ENCODE results near the gene GCAT. TPM values are rescaled to one million over a fixed set of nuclear protein-coding genes. Genes with fewer than 3 reads are reported as not detected.

GCAT gene
- total RNA-seq, 1 donor from 2014 or later = 22.3 TPM

GRCh38 chr22:37809672-37810333 lies 2.1 kb downstream of the GCAT start:
- DNase-seq (ENCODE audit: low spot score) = no peak

- DNase-seq (ENCODE audit: low spot score) = no peak
Measured at GRCh38 chr22:37811867-37812266, 4.1 kb downstream of the GCAT start.

GRCh38 chr22:37812869-37813678 lies 5.3 kb downstream of the GCAT start:
- no peak for DNase-seq (ENCODE audit: low spot score)

- DNase-seq (ENCODE audit: low spot score) = no peak
Measured at GRCh38 chr22:37815593-37815992, 7.9 kb downstream of the GCAT start.

DNA sequence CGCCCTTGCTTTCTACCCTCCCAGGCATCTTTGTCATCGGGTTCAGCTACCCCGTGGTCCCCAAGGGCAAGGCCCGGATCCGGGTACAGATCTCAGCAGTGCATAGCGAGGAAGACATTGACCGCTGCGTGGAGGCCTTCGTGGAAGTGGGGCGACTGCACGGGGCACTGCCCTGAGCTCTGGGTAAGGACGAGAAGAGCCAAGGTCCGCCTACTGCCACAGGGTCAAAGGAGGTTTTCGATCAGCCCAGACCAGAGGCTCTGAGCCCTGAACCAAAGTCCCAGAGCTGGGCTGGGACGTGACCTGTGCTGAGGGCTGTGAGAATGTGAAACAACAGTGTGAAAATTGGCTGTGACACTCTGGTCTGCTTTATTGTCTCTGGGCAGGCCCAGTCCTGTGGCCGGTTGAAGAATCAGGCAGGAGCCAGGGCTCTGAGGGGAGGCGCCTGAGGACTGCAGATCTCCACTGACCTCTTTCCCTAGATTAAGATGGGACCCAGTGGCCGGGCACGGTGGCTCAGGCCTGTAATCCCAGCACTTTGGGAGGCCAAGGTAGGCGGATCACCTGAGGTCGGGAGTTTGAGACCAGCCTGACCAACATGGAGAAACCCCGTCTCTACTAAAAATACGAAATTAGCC lies 8.9 kb downstream of the GCAT start:
- no peak for DNase-seq (ENCODE audit: low spot score)

DNA sequence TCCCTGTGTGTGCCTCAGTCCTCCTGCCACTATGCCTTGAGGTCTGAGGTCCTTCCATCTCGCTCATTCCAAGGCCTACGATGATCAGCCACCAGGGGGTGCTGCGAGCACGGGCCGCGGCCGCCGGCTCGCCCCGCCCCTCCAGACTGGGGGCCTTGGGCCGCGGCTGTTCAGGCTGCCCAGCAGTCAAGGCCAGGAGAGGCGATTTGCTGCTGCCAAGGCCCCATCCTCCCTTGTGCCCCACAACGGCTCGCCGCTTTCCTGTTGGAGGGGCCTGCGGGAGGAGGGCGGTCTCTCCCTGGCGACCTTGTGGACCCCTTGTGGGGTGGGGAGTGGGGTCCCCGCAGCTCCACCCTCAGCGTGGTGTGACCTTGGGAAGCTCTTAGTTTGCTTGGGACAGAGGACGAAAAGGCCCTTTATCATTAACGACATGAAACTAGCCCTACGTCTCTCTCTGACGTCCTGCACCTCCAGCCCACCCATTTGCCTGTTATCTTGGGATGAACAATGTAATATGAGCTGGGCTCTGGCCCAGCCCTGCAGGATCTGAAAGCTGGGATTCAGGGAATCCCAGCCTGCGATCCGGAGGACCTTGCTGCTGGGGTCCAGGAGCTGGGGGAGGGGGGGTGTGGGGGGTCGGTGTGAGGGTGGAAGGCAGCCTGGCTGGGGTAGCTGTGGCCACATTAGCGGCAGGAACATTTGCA lies 10.1 kb downstream of the GCAT start:
- peak; percentile 83 for DNase-seq (ENCODE audit: low spot score)

DNA sequence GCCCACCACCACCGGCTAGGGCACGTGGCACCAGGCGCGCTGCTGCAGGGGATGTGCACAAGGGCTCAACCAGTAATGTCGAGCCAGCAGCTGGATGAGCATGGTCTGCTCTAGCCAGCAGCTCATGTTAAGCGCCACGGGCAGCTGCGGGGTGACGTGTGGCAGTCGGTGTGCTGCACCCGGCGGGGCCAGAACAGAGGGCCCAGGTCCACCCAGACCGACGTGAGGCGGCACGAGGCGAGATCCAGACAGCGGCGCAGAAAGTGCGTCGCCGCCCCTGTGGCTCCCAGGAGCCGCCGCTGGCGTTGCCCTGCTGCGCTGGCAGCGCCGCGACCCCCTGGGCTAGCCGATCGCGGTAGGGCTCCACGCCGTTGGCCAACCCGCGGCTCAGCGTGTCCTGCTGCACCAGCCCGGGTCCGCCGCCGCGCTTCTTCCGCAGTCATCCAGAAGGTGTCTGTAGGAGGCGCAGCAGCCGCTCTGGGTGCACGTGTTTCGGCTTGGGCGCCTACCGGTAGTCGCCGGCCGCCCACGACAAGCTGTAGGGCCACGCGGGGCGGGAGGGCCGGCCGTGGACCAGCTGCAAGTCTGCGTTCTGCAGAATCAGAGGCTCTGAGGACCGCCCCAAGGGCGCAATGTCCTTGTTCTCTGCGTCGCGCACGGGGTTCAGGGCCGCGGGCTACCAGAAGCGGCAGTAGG lies 10.8 kb downstream of the GCAT start:
- peak; percentile 54 for DNase-seq (ENCODE audit: low spot score)

DNA sequence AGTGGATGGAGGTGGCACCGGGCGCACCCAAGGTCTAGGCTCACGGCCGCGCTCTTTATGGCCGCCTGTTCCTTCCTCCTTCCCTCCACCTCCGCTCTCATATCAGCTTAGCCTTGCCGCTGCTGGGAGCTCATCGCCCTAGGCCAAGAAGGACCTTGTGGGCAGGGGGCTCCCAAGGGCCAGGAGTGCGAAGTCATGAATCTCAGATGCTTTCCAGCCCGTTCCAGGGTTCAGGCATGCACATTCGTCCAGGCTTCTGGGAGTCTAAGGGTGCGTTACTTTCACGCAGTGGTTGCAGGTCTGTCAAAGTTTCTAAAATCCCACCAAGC lies 11.3 kb downstream of the GCAT start:
- no peak for DNase-seq (ENCODE audit: low spot score)

DNA sequence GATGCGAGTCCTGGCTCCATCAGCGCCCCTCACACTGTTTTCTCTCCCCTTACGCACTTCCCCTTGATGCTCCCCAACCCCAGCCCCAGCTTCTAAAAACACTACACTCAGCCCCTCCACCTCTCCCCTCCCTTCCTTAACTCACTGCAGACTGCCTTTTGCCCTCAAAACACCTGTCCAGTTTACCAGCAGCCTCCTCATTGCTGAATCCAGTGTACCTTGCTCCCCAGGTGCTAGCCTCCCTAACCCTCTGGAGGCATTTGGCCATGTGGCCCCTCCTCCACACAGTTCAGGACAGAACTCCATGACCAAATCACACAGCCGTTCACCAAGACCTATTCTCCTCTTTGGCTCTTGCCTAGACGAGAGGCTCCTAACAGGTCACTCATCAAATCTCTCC lies 12.6 kb downstream of the GCAT start:
- DNase-seq (ENCODE audit: low spot score) = no peak

DNA sequence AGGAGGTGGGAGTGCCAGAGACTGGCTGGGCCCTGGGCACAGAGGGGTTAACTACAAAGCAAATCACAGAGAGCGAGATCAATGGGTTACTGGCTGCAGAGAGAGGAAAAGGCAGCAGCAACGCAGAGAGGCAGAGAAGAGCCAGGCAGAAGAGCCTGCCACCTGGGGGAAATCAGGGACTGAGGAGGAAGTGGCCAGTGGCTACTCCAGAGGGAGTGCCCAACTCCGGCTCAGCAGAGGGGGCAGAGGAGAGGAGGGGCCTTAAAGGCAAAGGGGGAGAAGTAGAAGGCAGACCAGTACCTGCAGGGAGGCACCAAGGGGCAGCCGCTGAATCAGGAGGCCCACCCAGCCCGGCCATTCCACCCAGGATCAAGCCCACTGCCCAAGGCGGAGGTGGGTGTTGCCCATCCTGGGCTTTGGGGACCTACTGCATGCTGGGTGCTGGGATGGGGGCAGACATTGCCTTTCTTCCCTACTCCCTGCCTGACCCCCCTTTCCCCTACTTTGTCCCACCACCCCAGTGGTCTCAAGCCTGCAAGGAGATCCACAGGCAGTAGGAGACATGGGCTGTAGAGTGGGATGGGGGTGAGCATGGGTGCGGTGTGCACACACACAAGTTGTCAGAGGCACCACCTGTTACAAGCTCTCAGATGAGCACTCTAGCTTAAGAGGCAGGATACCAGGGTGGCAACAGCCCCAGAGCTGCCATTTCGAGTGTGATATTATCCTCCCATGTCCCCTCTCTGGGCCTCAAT lies 14.5 kb downstream of the GCAT start:
- peak; percentile 27 for DNase-seq (ENCODE audit: low spot score)

DNA sequence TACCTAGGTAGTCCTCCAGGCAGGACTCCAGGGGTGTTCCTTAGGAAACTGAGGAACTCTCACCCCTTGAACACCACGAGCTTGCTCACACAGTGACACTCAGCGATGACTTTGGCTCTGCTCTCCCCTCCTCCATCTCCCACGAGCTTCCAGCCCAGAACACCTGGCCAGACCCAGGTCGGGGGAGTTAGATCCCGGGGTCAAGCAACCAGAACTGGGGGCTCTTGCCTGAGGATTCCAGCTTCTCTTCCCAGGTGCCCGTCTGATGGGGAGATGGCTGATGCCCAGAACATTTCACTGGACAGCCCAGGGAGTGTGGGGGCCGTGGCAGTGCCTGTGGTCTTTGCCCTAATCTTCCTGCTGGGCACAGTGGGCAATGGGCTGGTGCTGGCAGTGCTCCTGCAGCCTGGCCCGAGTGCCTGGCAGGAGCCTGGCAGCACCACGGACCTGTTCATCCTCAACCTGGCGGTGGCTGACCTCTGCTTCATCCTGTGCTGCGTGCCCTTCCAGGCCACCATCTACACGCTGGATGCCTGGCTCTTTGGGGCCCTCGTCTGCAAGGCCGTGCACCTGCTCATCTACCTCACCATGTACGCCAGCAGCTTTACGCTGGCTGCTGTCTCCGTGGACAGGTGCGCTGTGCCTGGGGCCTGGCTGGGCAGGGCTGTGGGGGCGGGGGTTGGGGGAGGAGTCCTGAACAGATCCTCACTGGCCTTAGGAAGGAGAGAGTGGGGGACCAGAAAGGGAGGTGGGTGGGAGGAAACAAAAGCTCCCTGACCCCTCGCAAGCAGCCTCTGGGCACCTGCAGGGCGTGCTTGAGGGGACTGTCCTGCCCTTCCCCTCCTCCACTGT lies 15.6 kb downstream of the GCAT start, which contains the start of gene GALR3:
Gene GALR3 (plus strand): TSS at position 249 of the 852 bp plus-strand sequence. CDS start 25 bp downstream, at position 274.
- DNase-seq (ENCODE audit: low spot score) = no peak

GRCh38 chr22:37824674-37825641 lies 17.2 kb downstream of the GCAT start:
- DNase-seq (ENCODE audit: low spot score) = no peak

- DNase-seq (ENCODE audit: low spot score) = no peak
Measured at GRCh38 chr22:37827056-37827455, 19.3 kb downstream of the GCAT start.

DNA sequence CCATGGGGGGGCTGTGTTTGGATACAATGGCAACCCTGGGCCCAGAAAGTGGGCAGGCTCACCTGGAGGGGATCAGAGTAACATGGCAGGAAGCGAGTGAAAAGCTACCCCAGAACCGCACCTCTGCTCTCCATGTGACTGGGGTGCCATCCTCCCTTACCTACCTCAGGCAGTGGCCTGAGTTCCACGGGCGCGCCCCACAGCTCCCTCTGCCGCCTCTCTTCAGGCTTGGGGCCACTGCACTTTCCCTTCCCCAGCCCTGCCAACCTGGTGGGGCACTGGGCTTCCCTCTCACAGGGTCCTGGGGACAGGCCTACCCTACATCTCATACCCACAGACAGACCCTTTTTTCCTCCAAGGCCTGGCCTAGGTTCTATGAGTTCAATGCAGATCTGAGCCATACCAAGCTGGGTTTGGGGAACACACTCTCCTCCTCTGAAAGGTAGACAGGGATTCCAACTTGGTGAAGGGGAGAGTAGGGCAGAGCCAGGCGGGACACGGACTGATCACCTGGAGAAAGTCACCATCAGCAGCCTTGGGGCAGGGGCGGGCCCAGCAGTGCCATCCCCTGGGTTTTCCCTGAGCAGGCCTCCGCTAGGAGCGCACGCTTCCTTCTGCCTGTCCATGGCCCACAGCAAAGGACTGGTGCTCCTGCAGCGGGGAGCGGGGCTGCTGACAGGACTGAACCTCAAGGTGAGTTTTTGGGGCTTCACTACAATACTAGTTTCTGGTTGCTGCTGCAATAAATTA lies 22.5 kb downstream of the GCAT start:
- no peak for DNase-seq (ENCODE audit: low spot score)

GRCh38 chr22:37831472-37831871 lies 23.7 kb downstream of the GCAT start:
- DNase-seq (ENCODE audit: low spot score) = no peak

- no peak for DNase-seq (ENCODE audit: low spot score)
Measured at GRCh38 chr22:37832022-37832857, 24.5 kb downstream of the GCAT start.
